CD8-positive, alpha-beta memory T cell (primary cell): ENCODE data around the gene ALDH1A3. TPM values are rescaled to one million over a fixed set of nuclear protein-coding genes. Genes with fewer than 3 reads are reported as not detected.

Source experiments
- CTCF ChIA-PET: fragments of 350-600 bp; sonication (Branson Sonifier 250); formaldehyde crosslinking; loops from one replicate; lab custom pipeline; 2021; ENCODE audit warnings: antibody characterized with exemption; lab: Charles Lee
- POLR2A ChIA-PET: fragments of 350-600 bp; sonication (Branson Sonifier 250); formaldehyde crosslinking; loops from one replicate; lab custom pipeline; 2021; ENCODE audit warnings: antibody characterized with exemption; lab: Charles Lee
- DNase-seq, 5 donors: peaks; one replicate each; pipeline versions ENCODE4 v3.0.0 to v3.0.0-alpha.2; 2020 to 2022; ENCODE audit warnings: mixed read lengths in 1 of 5
- H3K27ac ChIP-seq: one replicate; pipeline ENCODE4 v1.7.0; 2013; ENCODE audit warnings: low read depth, mild to moderate bottlenecking, low read length, moderate library complexity
- H3K27me3 ChIP-seq: 2 replicates; pipeline ENCODE4 v1.7.0; 2013; ENCODE audit warnings: low read length, mild to moderate bottlenecking; ENCODE audit not compliant: insufficient read depth, poor library complexity, severe bottlenecking
- H3K36me3 ChIP-seq: 2 replicates; pipeline ENCODE4 v1.7.0; 2013; ENCODE audit warnings: mild to moderate bottlenecking, low read length, moderate library complexity; ENCODE audit not compliant: insufficient read depth
- H3K4me1 ChIP-seq: 2 replicates; pipeline ENCODE4 v1.7.0; 2013; ENCODE audit warnings: mild to moderate bottlenecking, low read length, moderate library complexity; ENCODE audit not compliant: insufficient read depth
- H3K4me3 ChIP-seq: 2 replicates; pipeline ENCODE4 v1.7.0; 2013; ENCODE audit warnings: mild to moderate bottlenecking, low read length
- H3K9me3 ChIP-seq: 2 replicates; pipeline ENCODE4 v1.7.0; 2013; ENCODE audit warnings: mild to moderate bottlenecking, low read length
- H3K27ac Mint-ChIP-seq, 8 donors: one replicate each; pipeline ENCODE4 v1.8.0; 2020 to 2021; ENCODE audit warnings: mixed read lengths in 8 of 8, mild to moderate bottlenecking in 6 of 8, inconsistent platforms in 3 of 8, moderate library complexity in 3 of 8
- H3K27me3 Mint-ChIP-seq, 2 donors: one replicate each; pipeline ENCODE4 v1.8.0; 2020 to 2021; ENCODE audit warnings: mixed read lengths in 2 of 2, mild to moderate bottlenecking in 1 of 2, moderate library complexity in 1 of 2
- H3K36me3 Mint-ChIP-seq, 3 donors: one replicate each; pipeline ENCODE4 v1.8.0; 2020 to 2021; ENCODE audit warnings: mixed read lengths in 3 of 3, inconsistent platforms in 1 of 3, mild to moderate bottlenecking in 1 of 3
- H3K4me1 Mint-ChIP-seq, 3 donors: one replicate each; pipeline ENCODE4 v1.8.0; 2020 to 2021; ENCODE audit warnings: mixed read lengths in 3 of 3, inconsistent platforms in 1 of 3, mild to moderate bottlenecking in 1 of 3
- H3K4me3 Mint-ChIP-seq, 7 donors: one replicate each; pipeline ENCODE4 v1.8.0; 2020 to 2021; ENCODE audit warnings: mixed read lengths in 7 of 7, mild to moderate bottlenecking in 6 of 7, moderate library complexity in 4 of 7, inconsistent platforms in 2 of 7
- H3K9me3 Mint-ChIP-seq, 5 donors: one replicate each; pipeline ENCODE4 v1.8.0; 2020 to 2022; ENCODE audit warnings: mixed read lengths in 5 of 5, mild to moderate bottlenecking in 3 of 5, moderate library complexity in 2 of 5, inconsistent platforms in 1 of 5
- polyA plus RNA-seq: library from polyadenylated mRNA; unstranded; fragments of 300-500 nt; fragmentation: Illumina TruSeq; gene quantifications from one replicate; pipeline ENCODE4 v1.2.3, GENCODE V29; 2021
- total RNA-seq, 2 experiments: library from RNA; stranded (reverse); gene quantifications; one replicate each; pipeline ENCODE4 v1.2.3, GENCODE V29; 2021

Gene ALDH1A3
- total and polyA plus RNA-seq, 3 experiments from 2014 or later: not detected

DNA sequence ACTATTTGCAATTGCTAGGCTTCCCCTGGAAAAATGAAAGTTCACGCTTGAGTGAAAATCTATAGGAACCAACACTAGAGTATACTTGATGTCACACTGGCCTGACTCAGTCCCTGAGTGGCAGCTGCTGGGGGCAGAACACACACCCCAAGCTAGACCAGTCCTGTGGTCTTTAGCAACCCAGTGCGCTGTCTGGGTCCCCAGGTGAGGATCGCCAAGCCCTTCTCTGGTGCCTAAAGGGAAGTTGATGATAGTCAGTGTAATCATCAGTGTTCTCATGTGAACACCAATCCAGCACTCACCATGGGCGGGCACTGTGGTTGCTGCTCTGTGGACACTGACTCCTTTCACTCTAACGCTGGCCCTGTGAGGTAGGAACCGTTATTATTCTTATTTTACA is 11.2 kb downstream of the ALDH1A3 start:
- no peak for DNase-seq
- H3K4me3 ChIP-seq: no peak overlapping the region
- no peak overlapping the region for H3K27ac Mint-ChIP-seq
- CTCF ChIA-PET: no interaction called here
- H3K4me1 ChIP-seq: no peaks in the 10 kb centered on the region
- H3K4me3 Mint-ChIP-seq: no peak overlapping the region
- peaks cover 13 to 69% of the 10 kb centered on the region in 2 donors for H3K27me3 Mint-ChIP-seq
- peaks cover 13% of the 10 kb centered on the region for H3K27me3 ChIP-seq
- no peaks in the 10 kb centered on the region for H3K36me3 Mint-ChIP-seq
- no peaks in the 10 kb centered on the region for H3K9me3 Mint-ChIP-seq
- H3K9me3 ChIP-seq: no peaks in the 10 kb centered on the region
- no peak overlapping the region for H3K27ac ChIP-seq
- POLR2A ChIA-PET: no interaction called here
- H3K36me3 ChIP-seq: no peaks in the 10 kb centered on the region
- peaks cover 0 to 2% (median 0%) of the 10 kb centered on the region in 3 donors for H3K4me1 Mint-ChIP-seq

DNA sequence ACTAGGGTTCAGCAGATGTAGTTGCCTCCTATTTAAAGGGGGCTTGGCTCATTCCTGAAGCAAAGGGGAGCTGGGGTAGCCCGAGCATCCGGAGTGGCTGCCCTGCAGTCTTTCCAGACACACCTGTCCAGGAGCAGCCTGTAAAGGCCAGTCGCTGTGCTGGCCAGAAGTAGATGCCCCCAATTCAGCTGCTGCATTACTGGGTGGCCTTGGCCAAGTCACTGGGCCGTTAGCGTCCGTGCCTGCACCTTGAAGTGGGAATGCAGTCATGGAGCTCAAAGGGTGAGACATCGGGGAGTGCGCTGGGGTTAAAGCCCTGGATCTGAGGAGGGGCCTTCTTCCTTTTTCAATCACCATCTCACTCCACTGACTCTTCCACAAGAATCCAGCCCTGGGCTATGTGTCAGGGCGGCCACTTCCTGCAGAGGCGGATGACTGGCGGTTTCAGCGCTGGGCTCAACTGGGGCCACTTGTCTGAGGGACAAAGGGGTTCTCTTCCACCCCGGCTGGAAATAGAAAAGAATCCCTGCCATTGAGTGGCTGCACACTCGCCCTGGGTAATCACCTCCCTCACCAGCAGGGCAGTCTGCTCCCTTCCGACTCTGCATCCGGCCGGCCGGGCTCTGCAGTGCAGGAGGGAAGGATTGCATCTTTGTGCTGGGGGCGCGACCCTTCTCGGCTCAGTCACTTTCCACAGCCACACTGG is 11.8 kb downstream of the ALDH1A3 start:
- H3K36me3 ChIP-seq: no peaks in the 10 kb centered on the region
- H3K4me3 Mint-ChIP-seq: no peak overlapping the region
- no peaks in the 10 kb centered on the region for H3K9me3 Mint-ChIP-seq
- CTCF ChIA-PET: no interaction called here
- H3K9me3 ChIP-seq: no peaks in the 10 kb centered on the region
- H3K36me3 Mint-ChIP-seq: no peaks in the 10 kb centered on the region
- no peak overlapping the region for H3K27ac Mint-ChIP-seq
- no peaks in the 10 kb centered on the region for H3K4me1 ChIP-seq
- peaks cover 13% of the 10 kb centered on the region for H3K27me3 ChIP-seq
- POLR2A ChIA-PET: no interaction called here
- no peak overlapping the region for H3K27ac ChIP-seq
- H3K4me3 ChIP-seq: no peak overlapping the region
- DNase-seq: no peak
- H3K4me1 Mint-ChIP-seq: peaks cover 0 to 2% (median 0%) of the 10 kb centered on the region in 3 donors
- H3K27me3 Mint-ChIP-seq: peaks cover 13 to 72% of the 10 kb centered on the region in 2 donors

DNA sequence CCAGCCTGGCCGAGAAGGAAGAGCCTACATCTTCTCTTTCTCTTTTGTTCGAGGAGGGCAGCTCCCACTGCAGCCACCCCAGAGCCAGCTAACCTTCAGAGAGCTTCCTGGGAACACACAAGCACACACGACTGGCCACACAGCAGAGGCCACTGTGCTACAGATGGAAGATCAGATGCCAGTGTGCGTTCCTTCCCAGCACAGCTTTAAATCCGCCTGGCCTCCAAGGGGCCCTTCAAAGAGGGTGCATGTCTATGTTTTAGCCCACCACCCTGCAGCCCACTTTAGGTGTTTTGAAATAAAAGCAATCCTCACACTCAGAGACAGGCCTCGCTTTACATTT is 12.4 kb downstream of the ALDH1A3 start:
- no peaks in the 10 kb centered on the region for H3K9me3 Mint-ChIP-seq
- H3K4me1 ChIP-seq: no peaks in the 10 kb centered on the region
- no peak overlapping the region for H3K27ac Mint-ChIP-seq
- no peak overlapping the region for H3K27ac ChIP-seq
- H3K4me1 Mint-ChIP-seq: peaks cover 0 to 2% (median 0%) of the 10 kb centered on the region in 3 donors
- POLR2A ChIA-PET: no interaction called here
- peaks cover 13 to 67% of the 10 kb centered on the region in 2 donors for H3K27me3 Mint-ChIP-seq
- H3K36me3 ChIP-seq: no peaks in the 10 kb centered on the region
- peaks cover 13% of the 10 kb centered on the region for H3K27me3 ChIP-seq
- DNase-seq: no peak
- H3K4me3 ChIP-seq: no peak overlapping the region
- H3K36me3 Mint-ChIP-seq: no peaks in the 10 kb centered on the region
- H3K4me3 Mint-ChIP-seq: no peak overlapping the region
- CTCF ChIA-PET: no interaction called here
- no peaks in the 10 kb centered on the region for H3K9me3 ChIP-seq

DNA sequence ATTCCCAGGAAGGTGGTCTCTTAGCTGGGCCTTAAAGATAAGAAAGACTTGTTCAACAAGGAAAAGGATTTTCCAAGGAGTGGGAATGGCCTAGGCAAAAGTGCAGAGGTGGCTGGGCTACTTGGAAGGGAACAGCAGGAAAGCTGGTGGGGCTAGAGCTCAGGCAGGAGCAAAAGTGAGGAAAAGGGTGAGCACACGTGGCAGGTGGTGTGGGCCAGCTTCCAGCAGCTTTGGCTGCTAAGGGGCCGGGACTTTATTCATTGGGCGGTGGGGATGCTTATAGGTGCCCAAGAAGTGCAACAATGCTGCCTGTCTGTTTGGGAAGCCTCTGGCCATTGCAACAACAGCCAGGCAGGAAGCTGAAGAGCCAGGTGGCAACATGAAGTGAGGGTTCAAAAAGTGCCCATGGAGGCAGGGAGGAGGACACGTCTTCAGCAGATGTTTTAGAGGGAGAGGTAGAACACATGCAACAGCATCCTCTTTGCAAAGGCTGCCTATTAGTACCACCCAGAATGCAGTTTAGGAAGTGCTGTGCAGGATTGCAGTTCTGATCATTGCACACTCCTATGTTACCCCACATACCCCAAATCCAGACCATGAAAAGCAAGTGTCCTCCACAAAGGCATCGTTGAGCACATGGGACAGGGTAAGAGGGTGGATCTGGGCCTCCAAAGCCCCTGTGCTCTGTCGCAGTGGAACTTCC is 13.8 kb downstream of the ALDH1A3 start:
- Mint-ChIP-seq H3K27ac (no peak overlapping the region), H3K36me3 (no peaks in the 10 kb centered on the region), H3K4me1 (peaks cover 0 to 2% (median 0%) of the 10 kb centered on the region in 3 donors), H3K27me3 (peaks cover 11 to 71% of the 10 kb centered on the region in 2 donors), H3K9me3 (no peaks in the 10 kb centered on the region), H3K4me3 (no peak overlapping the region)
- POLR2A ChIA-PET: no interaction called here
- H3K27ac ChIP-seq: no peak overlapping the region
- DNase-seq: no peak
- H3K36me3 ChIP-seq: no peaks in the 10 kb centered on the region
- no peak overlapping the region for H3K4me3 ChIP-seq
- H3K4me1 ChIP-seq: no peaks in the 10 kb centered on the region
- H3K9me3 ChIP-seq: no peaks in the 10 kb centered on the region
- CTCF ChIA-PET: no interaction called here
- peaks cover 12% of the 10 kb centered on the region for H3K27me3 ChIP-seq

DNA sequence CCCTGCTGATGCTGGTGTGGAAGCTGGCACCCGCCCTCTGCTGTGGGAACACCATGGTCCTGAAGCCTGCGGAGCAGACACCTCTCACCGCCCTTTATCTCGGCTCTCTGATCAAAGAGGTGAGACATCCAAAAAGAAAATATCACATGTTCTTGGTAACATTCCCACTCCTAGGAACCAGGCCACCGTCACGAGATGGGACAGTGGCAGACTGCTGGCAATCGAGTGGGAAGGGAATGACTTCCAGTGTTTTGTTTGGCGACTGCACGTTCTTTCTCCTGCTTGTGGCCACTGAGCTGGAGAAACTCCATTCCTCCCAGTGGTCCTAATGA is 14.3 kb downstream of the ALDH1A3 start:
- Mint-ChIP-seq H3K9me3 (no peaks in the 10 kb centered on the region), H3K27ac (no peak overlapping the region), H3K4me1 (peaks cover 0 to 2% (median 0%) of the 10 kb centered on the region in 3 donors), H3K27me3 (peaks cover 8 to 70% of the 10 kb centered on the region in 2 donors), H3K4me3 (no peak overlapping the region), H3K36me3 (no peaks in the 10 kb centered on the region)
- ChIA-PET CTCF (no interaction called here), POLR2A (no interaction called here)
- no peak overlapping the region for H3K4me3 ChIP-seq
- no peak for DNase-seq
- H3K27me3 ChIP-seq: peaks cover 7% of the 10 kb centered on the region
- no peaks in the 10 kb centered on the region for H3K4me1 ChIP-seq
- no peaks in the 10 kb centered on the region for H3K9me3 ChIP-seq
- H3K36me3 ChIP-seq: no peaks in the 10 kb centered on the region
- H3K27ac ChIP-seq: no peak overlapping the region

DNA sequence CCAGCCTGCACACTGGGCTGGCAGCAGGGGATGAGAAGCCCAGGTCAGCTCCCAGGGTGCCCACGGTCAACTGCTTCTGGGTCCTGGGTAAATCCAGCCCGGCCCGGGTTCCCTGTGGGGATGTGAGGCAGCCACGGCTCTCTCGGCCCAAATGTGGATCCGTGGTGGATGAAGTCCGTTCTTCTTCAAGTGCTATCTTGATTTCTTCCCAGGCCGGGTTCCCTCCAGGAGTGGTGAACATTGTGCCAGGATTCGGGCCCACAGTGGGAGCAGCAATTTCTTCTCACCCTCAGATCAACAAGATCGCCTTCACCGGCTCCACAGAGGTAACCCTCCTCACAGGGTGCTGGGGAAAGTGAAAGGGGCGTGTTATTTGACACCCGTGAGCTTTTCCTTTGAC is 16.1 kb downstream of the ALDH1A3 start:
- ChIA-PET POLR2A (no interaction called here), CTCF (no interaction called here)
- Mint-ChIP-seq H3K27ac (no peak overlapping the region), H3K4me1 (no peaks in the 10 kb centered on the region), H3K4me3 (no peak overlapping the region), H3K27me3 (peaks cover 10 to 60% of the 10 kb centered on the region in 2 donors), H3K9me3 (no peaks in the 10 kb centered on the region), H3K36me3 (no peaks in the 10 kb centered on the region)
- H3K4me3 ChIP-seq: no peak overlapping the region
- H3K27ac ChIP-seq: no peak overlapping the region
- H3K4me1 ChIP-seq: no peaks in the 10 kb centered on the region
- no peaks in the 10 kb centered on the region for H3K36me3 ChIP-seq
- H3K9me3 ChIP-seq: no peaks in the 10 kb centered on the region
- no peaks in the 10 kb centered on the region for H3K27me3 ChIP-seq
- no peak for DNase-seq

DNA sequence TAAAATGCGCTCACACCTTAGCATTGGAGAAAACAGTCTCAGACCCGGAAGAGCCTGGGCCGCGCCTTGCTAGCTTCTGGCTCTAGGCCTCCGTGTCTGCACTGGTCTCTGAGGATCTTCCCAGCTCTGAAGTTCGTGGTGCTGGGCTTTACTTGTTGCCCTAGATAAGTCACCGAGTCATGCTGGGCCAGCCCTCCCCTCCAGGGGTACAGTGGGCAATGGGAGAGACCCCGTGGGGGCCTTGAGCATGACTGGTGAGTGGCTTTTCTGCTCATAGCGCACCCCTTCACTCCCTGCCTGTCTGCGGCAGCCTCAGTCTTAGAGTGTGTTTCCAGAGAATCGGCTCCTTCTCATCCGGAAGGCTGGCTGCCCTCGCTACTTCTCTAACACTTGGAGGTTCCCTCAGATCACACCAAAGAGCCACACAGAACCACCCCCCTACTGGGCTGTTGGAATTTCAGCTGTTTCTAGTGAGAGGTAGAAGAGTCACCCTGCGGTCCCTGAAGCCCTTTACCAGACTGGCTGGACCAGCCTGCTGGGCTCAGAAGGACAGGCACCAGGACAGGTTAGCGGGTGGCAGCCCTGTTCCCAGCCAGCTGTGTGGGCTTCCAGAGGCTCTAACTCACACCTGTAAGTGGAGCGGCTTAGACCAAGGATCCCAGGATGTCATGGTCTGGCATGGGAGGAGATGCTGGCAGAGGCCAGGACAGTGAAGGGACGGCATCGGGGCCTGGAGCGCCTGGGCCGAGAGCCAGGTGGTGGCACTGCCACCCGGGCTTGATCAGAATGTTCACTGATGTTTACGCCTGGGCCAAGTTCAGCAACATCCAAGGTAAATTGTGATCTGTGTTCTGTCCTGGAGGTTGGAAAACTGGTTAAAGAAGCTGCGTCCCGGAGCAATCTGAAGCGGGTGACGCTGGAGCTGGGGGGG is 17.9 kb downstream of the ALDH1A3 start:
- Mint-ChIP-seq H3K4me3 (no peak overlapping the region), H3K36me3 (no peaks in the 10 kb centered on the region), H3K4me1 (no peaks in the 10 kb centered on the region), H3K27me3 (peaks cover 7 to 48% of the 10 kb centered on the region in 2 donors), H3K27ac (no peak overlapping the region), H3K9me3 (no peaks in the 10 kb centered on the region)
- no peaks in the 10 kb centered on the region for H3K4me1 ChIP-seq
- DNase-seq: no peak
- H3K27ac ChIP-seq: no peak overlapping the region
- CTCF ChIA-PET: no interaction called here
- no peaks in the 10 kb centered on the region for H3K36me3 ChIP-seq
- no peaks in the 10 kb centered on the region for H3K27me3 ChIP-seq
- no peak overlapping the region for H3K4me3 ChIP-seq
- no peaks in the 10 kb centered on the region for H3K9me3 ChIP-seq
- POLR2A ChIA-PET: no interaction called here

DNA sequence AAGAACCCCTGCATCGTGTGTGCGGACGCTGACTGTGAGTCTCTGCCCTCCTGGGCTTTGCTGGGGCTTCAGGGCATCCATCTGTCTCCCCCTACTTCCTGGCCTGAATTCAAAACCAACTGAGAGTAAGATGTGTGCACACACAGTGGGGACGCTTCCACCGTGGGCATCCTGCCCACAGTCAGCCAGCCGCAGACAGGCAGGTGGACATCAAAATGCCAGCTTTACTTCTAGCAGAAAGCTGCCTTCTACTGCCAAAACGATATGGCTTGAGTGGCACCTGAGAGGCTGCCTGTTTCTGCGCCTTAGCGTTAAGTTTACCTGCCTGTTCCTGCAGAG is 18.5 kb downstream of the ALDH1A3 start:
- CTCF ChIA-PET: interaction anchor here (1.3 kb wide), 1 partner anchor 25 kb away, joined by 4 read pairs; no protein-coding TSS in a partner anchor
- H3K36me3 Mint-ChIP-seq: no peaks in the 10 kb centered on the region
- H3K36me3 ChIP-seq: no peaks in the 10 kb centered on the region

More for the DNA sequence above, 18.5 kb downstream of the ALDH1A3 start:
- Histone ChIP-seq H3K4me1 (no peaks in the 10 kb centered on the region), H3K9me3 (no peaks in the 10 kb centered on the region), H3K27ac (no peak overlapping the region), H3K4me3 (no peak overlapping the region), H3K27me3 (no peaks in the 10 kb centered on the region)
- Mint-ChIP-seq H3K4me1 (no peaks in the 10 kb centered on the region), H3K27me3 (peaks cover 7 to 42% of the 10 kb centered on the region in 2 donors), H3K27ac (no peak overlapping the region), H3K9me3 (no peaks in the 10 kb centered on the region), H3K4me3 (no peak overlapping the region)
- no peak for DNase-seq
- POLR2A ChIA-PET: no interaction called here
